Right atrium auricular region (tissue), 2 donors: ENCODE data around the gene PRPSAP1. TPM values are rescaled to one million over a fixed set of nuclear protein-coding genes. Genes with fewer than 3 reads are reported as not detected.
A peak's percentile ranks its signal among the peaks of the same experiment; 100 is the strongest.

Source experiments
- DNase-seq: peaks from one replicate; pipeline ENCODE4 v3.0.0-alpha.2; 2019; ENCODE audit warnings: low spot score
- H3K27ac ChIP-seq, 2 donors: fragments of 200-600 bp; sonication (generic); 1 replicate in 1 of 2; 2 replicates in 1 of 2; pipeline ENCODE4 v1.5.1; 2016 to 2019
- H3K27me3 ChIP-seq, 2 donors: fragments of 200-600 bp; sonication (generic); one replicate each; pipeline versions ENCODE4 v1.5.1 to v1.6.0; 2017 to 2019
- H3K36me3 ChIP-seq: fragments of 200-600 bp; sonication (generic); one replicate; pipeline ENCODE4 v1.5.1; 2016
- H3K4me1 ChIP-seq, 2 donors: fragments of 200-600 bp; sonication (generic); one replicate each; pipeline versions ENCODE4 v1.5.1 to v1.6.0; 2017 to 2019
- H3K4me3 ChIP-seq, 2 donors: fragments of 200-600 bp; sonication (generic); 1 replicate in 1 of 2; 2 replicates in 1 of 2; pipeline ENCODE4 v1.5.1; 2017 to 2019; ENCODE audit warnings: mild to moderate bottlenecking in 1 of 2, moderate library complexity in 1 of 2
- H3K9me3 ChIP-seq, 2 donors: fragments of 200-600 bp; sonication (generic); one replicate each; pipeline ENCODE4 v1.5.1; 2019
- CTCF ChIP-seq, 2 donors: fragments of 200-600 bp; sonication (generic); IDR thresholded peaks; one replicate each; pipeline ENCODE4 v1.5.1; 2019; ENCODE audit warnings: antibody characterized with exemption in 2 of 2
- total RNA-seq, 2 donors: library from RNA; depleted of rRNA; stranded (reverse); fragments of >200 nt; gene quantifications; one replicate each; pipeline ENCODE4 v1.1.0, GENCODE V29; 2016

The PRPSAP1 gene
- 10 to 100 TPM; 33.7 to 34.0 TPM for total RNA-seq

- H3K4me1 ChIP-seq = peaks cover 0 to 25% of the 10 kb centered on the region in 2 donors
- TF ChIP-seq CTCF (IDR thresholded peaks at IDR 0.05) = peak; percentile 43 to 77
These were observed at the start of gene PRPSAP1 for GRCh38 chr17:76353599-76354316. Gene PRPSAP1, minus strand, starts transcription at chr17:76353916. Its CDS starts 213 bp downstream, at chr17:76353703.

GRCh38 chr17:76402711-76403110 lies 49.0 kb upstream of the PRPSAP1 start:
- TF ChIP-seq CTCF (IDR thresholded peaks at IDR 0.05) = no peak

More at GRCh38 chr17:76353599-76354316, at the start of gene PRPSAP1:
- Histone ChIP-seq H3K4me3 (peak within 1 kb of the TSS; percentile 81 to 96), H3K9me3 (no peaks in the 10 kb centered on the region), H3K27me3 (no peaks in the 10 kb centered on the region), H3K36me3 (no peaks in the 10 kb centered on the region), H3K27ac (peak within 1 kb of the TSS; percentile 85 to 96)
- peak; percentile 85 for DNase-seq

GRCh38 chr17:76399175-76400172 lies 45.8 kb upstream of the PRPSAP1 start:
- no peak for TF ChIP-seq CTCF (IDR thresholded peaks at IDR 0.05)
- no peak for DNase-seq
- Histone ChIP-seq H3K4me1 (peaks cover 0 to 7% of the 10 kb centered on the region in 2 donors), H3K27ac (no peak overlapping the region), H3K4me3 (no peak overlapping the region), H3K9me3 (no peaks in the 10 kb centered on the region), H3K27me3 (no peaks in the 10 kb centered on the region), H3K36me3 (peaks cover 79% of the 10 kb centered on the region)

More at GRCh38 chr17:76402711-76403110, 49.0 kb upstream of the PRPSAP1 start:
- Histone ChIP-seq H3K27me3 (no peaks in the 10 kb centered on the region), H3K4me3 (no peak overlapping the region), H3K27ac (peak overlapping the region in 1 of 2 donors; percentile 31), H3K36me3 (peaks cover 48% of the 10 kb centered on the region), H3K9me3 (no peaks in the 10 kb centered on the region), H3K4me1 (peaks cover 0 to 40% of the 10 kb centered on the region in 2 donors)
- DNase-seq = no peak

GRCh38 chr17:76398523-76399174 lies 44.9 kb upstream of the PRPSAP1 start:
- no peak for DNase-seq
- H3K4me1 ChIP-seq = no peaks in the 10 kb centered on the region
- H3K27ac ChIP-seq = no peak overlapping the region
- no peaks in the 10 kb centered on the region for H3K27me3 ChIP-seq
- peaks cover 88% of the 10 kb centered on the region for H3K36me3 ChIP-seq
- no peaks in the 10 kb centered on the region for H3K9me3 ChIP-seq
- TF ChIP-seq CTCF (IDR thresholded peaks at IDR 0.05) = no peak
- no peak overlapping the region for H3K4me3 ChIP-seq

- Histone ChIP-seq H3K27ac (no peak overlapping the region), H3K36me3 (peaks cover 91% of the 10 kb centered on the region)
These were observed 44.2 kb upstream of the PRPSAP1 start for GRCh38 chr17:76397687-76398522.

More at GRCh38 chr17:76397687-76398522, 44.2 kb upstream of the PRPSAP1 start:
- no peaks in the 10 kb centered on the region for H3K4me1 ChIP-seq
- DNase-seq = peak; percentile 94
- TF ChIP-seq CTCF (IDR thresholded peaks at IDR 0.05) = peak; percentile 97 to 99
- H3K9me3 ChIP-seq = no peaks in the 10 kb centered on the region
- H3K27me3 ChIP-seq = no peaks in the 10 kb centered on the region
- H3K4me3 ChIP-seq = no peak overlapping the region
